ENCODE results near the gene INPP5D. TPM values are rescaled to one million over a fixed set of nuclear protein-coding genes. Genes with fewer than 3 reads are reported as not detected.

Gene INPP5D
- total RNA-seq, 2 donors from 2014 or later, result 163 to 184 TPM

DNA sequence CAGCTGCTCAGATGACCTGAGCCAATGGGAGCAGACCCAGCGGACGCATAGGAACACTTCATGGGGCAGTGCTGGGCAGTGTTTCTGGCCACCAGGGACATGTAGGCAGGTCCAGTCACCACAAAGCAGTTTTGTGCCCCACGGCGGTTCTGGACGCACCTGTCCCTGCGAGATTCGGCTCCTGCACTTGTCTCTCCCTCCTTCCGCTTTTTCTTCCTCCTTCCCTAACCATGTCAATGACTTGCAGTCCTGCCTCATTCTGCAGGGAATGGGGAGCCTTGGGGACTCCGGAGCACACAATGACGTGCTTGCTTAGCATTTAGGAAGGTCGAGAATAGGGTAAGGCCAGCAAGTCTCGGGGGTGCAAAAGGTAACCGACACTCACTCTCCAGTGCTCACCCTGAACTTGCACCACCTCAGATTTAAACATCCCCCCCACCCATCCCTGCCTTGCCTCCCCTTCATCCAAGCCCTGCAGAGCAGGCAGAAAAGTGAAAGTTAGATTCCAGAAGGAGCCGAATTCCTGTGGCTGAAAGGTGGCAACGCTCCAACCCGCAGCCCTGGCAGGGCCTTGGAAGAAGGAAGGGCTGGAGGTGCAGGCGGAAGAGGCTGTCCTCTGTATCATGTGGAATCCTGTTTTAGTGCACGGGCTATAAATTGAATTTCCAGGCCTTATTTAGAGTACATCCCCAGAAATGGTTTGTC, 150.9 kb downstream of the INPP5D start:
- Mint-ChIP-seq H3K27ac (peak overlapping the region; percentile 84), H3K36me3 (ENCODE audit: low read depth) (peaks cover 8% of the 10 kb centered on the region), H3K4me1 (peaks cover 12% of the 10 kb centered on the region), H3K4me3 (no peak overlapping the region), H3K27me3 (no peaks in the 10 kb centered on the region)
- DNase-seq (no peak), ATAC-seq (no peak)
- no peaks in the 10 kb centered on the region for H3K9me3 ChIP-seq (ENCODE audit: control insufficient read depth, low read length, poor library complexity, severe bottlenecking)

DNA sequence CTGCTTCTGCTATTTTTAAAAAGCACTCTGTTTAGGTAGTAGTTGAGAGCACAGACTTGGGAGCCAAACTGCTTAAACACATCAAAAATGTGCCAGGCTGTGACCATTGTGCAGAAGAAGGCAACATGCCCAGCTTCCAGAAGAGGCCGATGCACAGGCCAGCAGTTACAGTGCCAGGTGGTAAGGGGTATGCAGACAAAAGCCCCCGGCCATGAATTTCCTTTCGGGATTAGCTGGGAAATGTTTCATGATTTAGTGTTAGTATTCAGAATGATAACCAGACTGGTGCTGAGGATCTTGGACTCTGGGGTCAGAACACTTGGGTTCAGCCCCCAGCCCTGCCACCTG, 151.4 kb downstream of the INPP5D start:
- peaks cover 12% of the 10 kb centered on the region for H3K4me1 Mint-ChIP-seq
- H3K4me3 Mint-ChIP-seq, result no peak overlapping the region
- no peaks in the 10 kb centered on the region for H3K27me3 Mint-ChIP-seq
- no peaks in the 10 kb centered on the region for H3K9me3 ChIP-seq (ENCODE audit: control insufficient read depth, low read length, poor library complexity, severe bottlenecking)
- no peak for DNase-seq
- no peak overlapping the region for H3K27ac Mint-ChIP-seq
- H3K36me3 Mint-ChIP-seq (ENCODE audit: low read depth), result peaks cover 8% of the 10 kb centered on the region
- no peak for ATAC-seq

DNA sequence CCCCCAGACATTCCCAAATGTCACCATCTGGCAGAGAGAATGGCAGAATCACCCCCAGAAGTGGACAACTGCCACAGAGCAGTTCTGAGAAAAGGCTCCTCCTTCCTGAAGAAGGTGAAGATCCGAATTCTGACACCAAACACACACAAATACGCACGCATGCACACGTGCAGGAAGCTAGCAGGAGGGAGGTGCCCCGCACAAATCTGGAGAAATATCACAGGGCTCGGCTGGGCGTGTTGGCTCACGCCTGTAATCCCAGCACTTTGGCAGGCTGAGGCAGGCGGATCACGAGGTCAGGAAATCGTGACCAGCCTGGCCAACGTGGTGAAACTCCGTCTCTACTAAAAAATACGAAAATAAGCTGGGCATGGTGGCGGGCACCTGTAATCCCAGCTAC, 152.9 kb downstream of the INPP5D start:
- no peak for DNase-seq
- no peak for ATAC-seq
- peaks cover 8% of the 10 kb centered on the region for H3K36me3 Mint-ChIP-seq (ENCODE audit: low read depth)
- no peaks in the 10 kb centered on the region for H3K9me3 ChIP-seq (ENCODE audit: control insufficient read depth, low read length, poor library complexity, severe bottlenecking)
- peak overlapping the region; percentile 54 for H3K27ac Mint-ChIP-seq
- H3K4me3 Mint-ChIP-seq, result no peak overlapping the region
- H3K27me3 Mint-ChIP-seq, result no peaks in the 10 kb centered on the region
- H3K4me1 Mint-ChIP-seq, result peaks cover 10% of the 10 kb centered on the region

- H3K36me3 Mint-ChIP-seq (ENCODE audit: low read depth), result peaks cover 7% of the 10 kb centered on the region
- H3K27me3 Mint-ChIP-seq, result no peaks in the 10 kb centered on the region
- H3K9me3 ChIP-seq (ENCODE audit: control insufficient read depth, low read length, poor library complexity, severe bottlenecking), result no peaks in the 10 kb centered on the region
- H3K27ac Mint-ChIP-seq, result no peak overlapping the region
- ATAC-seq, result no peak
- peaks cover 10% of the 10 kb centered on the region for H3K4me1 Mint-ChIP-seq
- no peak overlapping the region for H3K4me3 Mint-ChIP-seq
- DNase-seq, result no peak
Observed at GRCh38 chr2:233213975-233214374, 153.8 kb downstream of the INPP5D start.

DNA sequence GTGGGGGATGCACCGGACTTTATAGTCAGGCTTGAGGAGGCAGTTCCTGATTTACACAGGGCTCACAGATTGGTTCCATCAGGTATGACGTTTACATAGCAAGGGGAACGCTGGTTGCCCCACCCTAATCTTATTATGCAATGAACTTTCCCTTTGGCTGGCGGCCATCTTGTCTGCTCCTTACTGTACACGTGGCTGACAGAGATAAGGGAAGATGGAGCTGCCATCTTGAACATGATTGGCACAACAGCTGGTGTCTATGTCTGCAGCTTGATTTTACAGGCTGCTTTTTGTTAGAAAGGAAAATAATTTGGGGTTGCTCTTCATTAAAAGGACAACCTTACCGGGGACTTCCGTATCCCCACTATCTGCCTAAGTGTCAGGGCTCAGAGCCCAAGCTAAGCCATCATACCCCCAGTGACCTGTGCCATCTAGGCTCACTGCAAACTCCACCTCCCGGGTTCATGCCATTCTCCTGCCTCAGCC, 157.8 kb downstream of the INPP5D start:
- no peak overlapping the region for H3K4me3 Mint-ChIP-seq
- ATAC-seq (no peak), DNase-seq (no peak)
- no peaks in the 10 kb centered on the region for H3K36me3 Mint-ChIP-seq (ENCODE audit: low read depth)
- H3K9me3 ChIP-seq (ENCODE audit: control insufficient read depth, low read length, poor library complexity, severe bottlenecking), result no peaks in the 10 kb centered on the region
- peak overlapping the region; percentile 8 for H3K27ac Mint-ChIP-seq
- no peaks in the 10 kb centered on the region for H3K27me3 Mint-ChIP-seq
- H3K4me1 Mint-ChIP-seq, result no peaks in the 10 kb centered on the region

DNA sequence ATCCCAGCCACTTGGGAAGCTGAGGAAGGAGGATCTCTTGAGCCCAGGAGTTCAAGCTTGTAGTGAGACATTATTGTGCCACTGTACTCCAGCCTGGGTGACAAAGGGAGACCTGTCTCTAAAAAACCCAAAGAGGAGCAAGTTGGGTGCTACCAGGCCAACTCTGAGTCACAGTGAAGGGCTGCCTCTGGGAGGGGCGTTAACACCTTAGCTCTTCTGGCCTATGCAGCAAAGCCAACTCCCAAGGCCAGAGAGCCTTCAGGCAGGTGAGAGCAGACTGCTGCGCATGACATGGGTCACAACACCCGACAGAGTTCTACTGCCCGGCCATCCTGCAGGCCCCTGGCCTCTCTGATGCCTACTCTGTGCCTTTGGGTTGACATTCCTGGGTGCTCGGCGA, 158.7 kb downstream of the INPP5D start:
- Mint-ChIP-seq H3K4me3 (no peak overlapping the region), H3K36me3 (ENCODE audit: low read depth) (no peaks in the 10 kb centered on the region)

DNA sequence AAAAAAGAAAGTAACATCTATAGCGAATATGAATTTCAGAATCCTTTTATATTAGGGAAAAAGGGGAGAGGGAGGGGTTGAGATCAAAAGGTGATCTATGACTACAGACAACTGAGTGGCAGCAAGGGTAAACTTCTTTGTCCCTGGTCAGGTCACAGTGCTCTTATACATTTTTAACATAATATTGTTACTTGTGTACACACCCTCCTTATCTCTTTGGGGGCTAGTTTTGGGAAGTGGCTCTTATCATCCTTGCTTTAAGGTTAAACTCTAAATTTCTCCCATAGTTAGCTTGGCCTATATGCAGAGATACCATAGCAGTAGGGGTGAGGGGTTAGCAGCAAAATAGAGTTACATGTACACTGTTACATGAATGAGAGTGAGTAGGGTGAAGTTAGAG, 159.7 kb downstream of the INPP5D start:
- ATAC-seq, result no peak
- H3K36me3 Mint-ChIP-seq (ENCODE audit: low read depth), result no peaks in the 10 kb centered on the region
- DNase-seq, result no peak
- no peak overlapping the region for H3K4me3 Mint-ChIP-seq
- no peak overlapping the region for H3K27ac Mint-ChIP-seq
- no peaks in the 10 kb centered on the region for H3K4me1 Mint-ChIP-seq
- H3K27me3 Mint-ChIP-seq, result no peaks in the 10 kb centered on the region
- H3K9me3 ChIP-seq (ENCODE audit: control insufficient read depth, low read length, poor library complexity, severe bottlenecking), result no peaks in the 10 kb centered on the region

More for the DNA sequence above, 158.7 kb downstream of the INPP5D start:
- no peaks in the 10 kb centered on the region for H3K9me3 ChIP-seq (ENCODE audit: control insufficient read depth, low read length, poor library complexity, severe bottlenecking)
- ATAC-seq, result no peak
- Mint-ChIP-seq H3K27ac (peak overlapping the region; percentile 8), H3K27me3 (no peaks in the 10 kb centered on the region), H3K4me1 (no peaks in the 10 kb centered on the region)
- DNase-seq, result no peak

- Mint-ChIP-seq H3K4me1 (no peaks in the 10 kb centered on the region), H3K27ac (peak overlapping the region; percentile 12), H3K27me3 (no peaks in the 10 kb centered on the region)
Observed at GRCh38 chr2:233221378-233222063, 161.4 kb downstream of the INPP5D start.

GRCh38 chr2:233223059-233223894, 163.1 kb downstream of the INPP5D start:
- Mint-ChIP-seq H3K4me3 (no peak overlapping the region), H3K4me1 (peaks cover 2% of the 10 kb centered on the region), H3K27me3 (no peaks in the 10 kb centered on the region), H3K36me3 (ENCODE audit: low read depth) (no peaks in the 10 kb centered on the region), H3K27ac (no peak overlapping the region)
- H3K9me3 ChIP-seq (ENCODE audit: control insufficient read depth, low read length, poor library complexity, severe bottlenecking), result no peaks in the 10 kb centered on the region
- no peak for ATAC-seq
- DNase-seq, result no peak

More at GRCh38 chr2:233221378-233222063, 161.4 kb downstream of the INPP5D start:
- Mint-ChIP-seq H3K4me3 (no peak overlapping the region), H3K36me3 (ENCODE audit: low read depth) (no peaks in the 10 kb centered on the region)
- no peaks in the 10 kb centered on the region for H3K9me3 ChIP-seq (ENCODE audit: control insufficient read depth, low read length, poor library complexity, severe bottlenecking)
- ATAC-seq (no peak), DNase-seq (no peak)

- Mint-ChIP-seq H3K36me3 (ENCODE audit: low read depth) (no peaks in the 10 kb centered on the region), H3K27ac (peak overlapping the region; percentile 14), H3K4me1 (peaks cover 6% of the 10 kb centered on the region), H3K4me3 (no peak overlapping the region), H3K27me3 (no peaks in the 10 kb centered on the region)
- no peak for DNase-seq
- H3K9me3 ChIP-seq (ENCODE audit: control insufficient read depth, low read length, poor library complexity, severe bottlenecking), result no peaks in the 10 kb centered on the region
- no peak for ATAC-seq
Observed at GRCh38 chr2:233225230-233226068, 165.3 kb downstream of the INPP5D start.

GRCh38 chr2:233226511-233227031, 166.4 kb downstream of the INPP5D start:
- no peaks in the 10 kb centered on the region for H3K36me3 Mint-ChIP-seq (ENCODE audit: low read depth)
- no peak for DNase-seq
- no peak overlapping the region for H3K4me3 Mint-ChIP-seq
- H3K27me3 Mint-ChIP-seq, result no peaks in the 10 kb centered on the region
- H3K4me1 Mint-ChIP-seq, result peaks cover 13% of the 10 kb centered on the region
- no peak for ATAC-seq
- H3K27ac Mint-ChIP-seq, result no peak overlapping the region
- no peaks in the 10 kb centered on the region for H3K9me3 ChIP-seq (ENCODE audit: control insufficient read depth, low read length, poor library complexity, severe bottlenecking)

GRCh38 chr2:233227346-233227978, 167.3 kb downstream of the INPP5D start:
- H3K27ac Mint-ChIP-seq, result no peak overlapping the region
- no peak for ATAC-seq
- no peaks in the 10 kb centered on the region for H3K9me3 ChIP-seq (ENCODE audit: control insufficient read depth, low read length, poor library complexity, severe bottlenecking)

More at GRCh38 chr2:233227346-233227978, 167.3 kb downstream of the INPP5D start:
- Mint-ChIP-seq H3K27me3 (no peaks in the 10 kb centered on the region), H3K4me1 (peaks cover 13% of the 10 kb centered on the region), H3K4me3 (no peak overlapping the region), H3K36me3 (ENCODE audit: low read depth) (no peaks in the 10 kb centered on the region)
- no peak for DNase-seq

Data from T-helper 17 cell (primary cell).